HG03354 (cell line): Measurements from ENCODE around the gene STN1.

ENCODE experiments used
- ATAC-seq: cut with Tn5 transposase; IDR thresholded peaks from one replicate; pipeline ENCODE4 v1.9.1; 2021; ENCODE audit warnings: mild to moderate bottlenecking; ENCODE audit not compliant: unreplicated experiment, poor library complexity, severe bottlenecking

The STN1 gene

DNA sequence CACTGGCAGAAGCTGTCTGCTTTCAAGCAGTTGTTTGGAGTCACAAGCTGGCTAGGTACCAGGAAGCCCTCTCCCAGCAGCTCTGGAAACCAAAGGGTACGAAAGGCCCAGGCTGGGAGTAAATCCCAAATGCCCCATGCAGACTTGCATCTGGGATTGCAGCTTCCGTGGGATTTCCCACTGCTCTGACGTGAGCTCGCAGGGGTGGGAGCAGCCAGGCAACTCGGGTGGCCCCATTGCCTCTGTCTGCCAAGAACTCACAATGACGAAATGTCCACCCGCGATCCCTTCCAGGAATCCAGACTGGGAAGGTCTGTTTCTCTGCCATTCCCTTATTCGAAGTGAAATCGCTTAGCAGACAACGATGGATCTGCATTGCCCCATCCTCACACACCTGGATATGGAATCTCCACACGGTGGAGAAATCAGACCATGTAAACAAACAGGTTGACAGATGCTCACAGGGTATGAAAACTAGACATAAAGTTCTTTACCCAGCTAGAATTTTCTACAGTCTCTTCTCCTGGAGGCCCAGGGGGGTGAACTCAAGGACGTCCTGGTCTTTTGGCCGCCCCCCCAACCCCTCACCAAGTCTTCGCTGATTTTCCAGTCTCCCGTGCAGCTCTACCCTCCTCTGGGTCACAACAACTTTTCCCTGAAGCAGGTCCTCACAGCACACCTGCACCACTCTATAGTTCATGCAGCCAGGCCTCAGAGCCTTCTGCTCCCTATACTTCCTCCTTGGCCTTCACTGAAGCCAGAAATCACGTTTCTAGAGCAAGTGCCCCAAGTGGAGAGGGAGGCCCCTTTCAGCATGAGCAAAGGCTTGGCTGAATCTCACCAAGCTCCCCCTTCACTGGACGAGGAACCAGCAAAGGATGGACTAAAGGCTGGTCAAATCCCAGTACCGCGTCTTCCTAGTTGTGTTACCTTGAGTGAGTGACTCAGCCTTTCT lies 82.6 kb downstream of the STN1 start:
- no peak for ATAC-seq

DNA sequence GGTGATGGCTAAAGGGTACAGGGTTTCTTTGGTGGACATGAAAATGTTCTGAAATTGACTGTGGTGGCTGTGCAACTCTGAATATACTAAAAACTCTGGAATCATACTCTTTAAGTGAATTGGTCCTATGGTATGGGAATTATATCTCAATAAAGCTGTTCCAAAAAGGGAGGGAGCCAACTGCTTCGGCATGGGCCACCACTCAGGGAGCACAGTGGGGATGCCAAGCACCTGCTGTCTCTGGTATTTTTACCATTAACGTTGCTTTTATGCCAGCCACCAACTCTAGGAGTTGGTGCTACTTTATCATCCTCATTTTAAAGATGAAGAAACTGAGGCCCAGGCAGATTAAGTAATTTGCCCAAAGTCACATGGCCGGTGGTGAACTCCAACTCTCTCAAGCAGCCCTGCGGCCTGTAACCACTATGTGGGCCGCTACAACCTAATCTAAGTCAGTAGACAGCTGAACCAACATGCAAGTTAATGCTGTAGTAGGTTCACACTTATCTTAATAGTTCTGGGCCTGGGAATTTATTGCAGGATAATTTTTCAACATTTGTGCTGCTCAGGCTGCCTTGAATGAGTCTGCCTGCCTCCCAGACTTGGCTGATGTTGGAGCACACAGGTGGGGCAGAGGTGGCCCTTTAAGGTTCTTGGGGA lies 83.4 kb downstream of the STN1 start:
- ATAC-seq = no peak

DNA sequence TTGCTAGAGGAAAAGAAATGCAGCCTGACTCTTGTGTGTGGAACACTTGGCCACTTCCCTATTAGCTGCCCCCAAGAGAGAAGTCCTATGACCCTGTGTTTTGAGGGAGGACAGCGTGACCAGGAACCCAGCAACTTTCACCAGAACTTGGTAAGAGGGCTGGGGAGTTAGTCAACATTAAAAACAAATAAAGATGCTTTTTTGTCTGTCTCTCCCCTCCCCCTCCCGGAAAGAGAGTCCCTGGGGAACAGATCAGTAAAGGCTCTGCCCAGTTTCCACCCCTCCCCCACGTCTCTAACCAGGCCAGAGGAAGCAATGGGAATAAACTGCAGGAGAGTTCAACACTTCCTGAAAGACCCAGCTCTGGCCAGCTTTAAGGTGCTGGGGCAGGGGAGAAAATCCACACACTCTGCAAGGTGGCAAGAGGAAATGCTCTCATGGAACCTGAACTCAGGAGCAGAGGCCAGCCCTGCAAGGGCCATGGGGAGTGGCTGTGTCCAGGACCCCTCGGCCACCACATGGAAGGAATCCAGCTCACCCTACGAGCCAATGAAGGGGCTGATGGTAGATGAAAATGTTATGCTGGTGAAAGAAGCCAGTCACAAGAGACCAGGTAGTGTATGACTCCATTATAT lies 84.1 kb downstream of the STN1 start:
- no peak for ATAC-seq

DNA sequence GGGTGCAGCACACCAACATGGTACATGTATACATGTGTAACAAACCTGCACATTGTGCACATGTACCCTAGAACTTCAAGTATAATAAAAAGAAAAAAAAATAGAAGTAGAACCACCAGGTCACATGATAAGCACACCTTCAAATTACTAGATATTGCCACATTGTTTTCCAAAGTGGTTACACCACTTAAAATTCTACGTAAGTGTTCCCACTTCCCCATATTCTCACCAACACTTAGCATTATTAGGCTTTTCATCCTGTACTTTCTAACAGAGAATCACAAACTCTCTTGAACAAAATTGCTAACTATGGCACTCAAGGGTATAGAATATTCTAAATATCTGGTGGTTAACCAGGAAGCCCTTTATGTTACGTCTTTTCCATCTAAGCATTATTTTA lies 85.2 kb downstream of the STN1 start:
- no peak for ATAC-seq
